ENCODE measurements around the gene OR2AT4.

GRCh38 chr11:75076671-75077070 lies 20.0 kb downstream of the OR2AT4 start:
- TF ChIP-seq TEAD4 (IDR thresholded peaks at IDR 0.05; ENCODE audit: low read depth, low read length) = no peak
- no peak for TF ChIP-seq CEBPB (IDR thresholded peaks at IDR 0.05; ENCODE audit: low read depth, low read length)
- no peak for TF ChIP-seq BCL11A (IDR thresholded peaks at IDR 0.05; ENCODE audit: low read depth in 2 of 2, low read length in 2 of 2)
- no peak for TF ChIP-seq ATF3 (IDR thresholded peaks at IDR 0.05; ENCODE audit: insufficient read depth, low read depth, low read length)
- TF ChIP-seq, protein P1, sequence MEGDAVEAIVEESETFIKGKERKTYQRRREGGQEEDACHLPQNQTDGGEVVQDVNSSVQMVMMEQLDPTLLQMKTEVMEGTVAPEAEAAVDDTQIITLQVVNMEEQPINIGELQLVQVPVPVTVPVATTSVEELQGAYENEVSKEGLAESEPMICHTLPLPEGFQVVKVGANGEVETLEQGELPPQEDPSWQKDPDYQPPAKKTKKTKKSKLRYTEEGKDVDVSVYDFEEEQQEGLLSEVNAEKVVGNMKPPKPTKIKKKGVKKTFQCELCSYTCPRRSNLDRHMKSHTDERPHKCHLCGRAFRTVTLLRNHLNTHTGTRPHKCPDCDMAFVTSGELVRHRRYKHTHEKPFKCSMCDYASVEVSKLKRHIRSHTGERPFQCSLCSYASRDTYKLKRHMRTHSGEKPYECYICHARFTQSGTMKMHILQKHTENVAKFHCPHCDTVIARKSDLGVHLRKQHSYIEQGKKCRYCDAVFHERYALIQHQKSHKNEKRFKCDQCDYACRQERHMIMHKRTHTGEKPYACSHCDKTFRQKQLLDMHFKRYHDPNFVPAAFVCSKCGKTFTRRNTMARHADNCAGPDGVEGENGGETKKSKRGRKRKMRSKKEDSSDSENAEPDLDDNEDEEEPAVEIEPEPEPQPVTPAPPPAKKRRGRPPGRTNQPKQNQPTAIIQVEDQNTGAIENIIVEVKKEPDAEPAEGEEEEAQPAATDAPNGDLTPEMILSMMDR (IDR thresholded peaks at IDR 0.05; ENCODE audit: control extremely low read depth in 1 of 3, insufficient read depth in 1 of 3, low read depth in 1 of 3, low read length in 3 of 3) = no peak
- TF ChIP-seq EZH2 (IDR thresholded peaks at IDR 0.05; ENCODE audit: low read depth, low read length, severe bottlenecking) = no peak
- no peak for TF ChIP-seq TCF12 (IDR thresholded peaks at IDR 0.05; ENCODE audit: low read depth, low read length)
- TF ChIP-seq TAF1 (IDR thresholded peaks at IDR 0.05; ENCODE audit: low read depth, low read length) = no peak
